Measurements from ENCODE around the gene FBLIM1.
"Not testable (repeated sequence)": the region's sequence is repeated elsewhere in the genome, so short reads cannot be mapped to it uniquely, and the experiment has no call there.

FBLIM1 gene

DNA sequence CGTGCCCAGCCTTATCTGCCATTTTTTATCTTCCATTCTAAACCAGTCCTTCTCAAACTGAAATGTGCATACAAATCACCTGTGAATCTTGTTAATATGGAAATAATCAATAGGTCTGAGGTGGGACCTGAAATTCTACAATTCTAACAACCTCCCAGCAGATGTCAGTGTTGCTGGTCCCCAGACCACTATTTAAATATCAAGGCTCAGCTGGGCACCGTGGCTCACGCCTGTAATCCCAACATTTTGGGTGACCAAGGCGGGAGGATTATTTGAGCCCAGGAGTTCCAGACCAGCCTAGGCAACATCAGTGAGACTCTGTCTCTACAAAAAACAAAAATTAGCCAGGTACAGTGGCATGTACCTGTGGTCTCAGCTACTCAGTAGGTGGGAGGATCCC lies 44.8 kb downstream of the FBLIM1 start:
- TF ChIP-seq, protein P1, sequence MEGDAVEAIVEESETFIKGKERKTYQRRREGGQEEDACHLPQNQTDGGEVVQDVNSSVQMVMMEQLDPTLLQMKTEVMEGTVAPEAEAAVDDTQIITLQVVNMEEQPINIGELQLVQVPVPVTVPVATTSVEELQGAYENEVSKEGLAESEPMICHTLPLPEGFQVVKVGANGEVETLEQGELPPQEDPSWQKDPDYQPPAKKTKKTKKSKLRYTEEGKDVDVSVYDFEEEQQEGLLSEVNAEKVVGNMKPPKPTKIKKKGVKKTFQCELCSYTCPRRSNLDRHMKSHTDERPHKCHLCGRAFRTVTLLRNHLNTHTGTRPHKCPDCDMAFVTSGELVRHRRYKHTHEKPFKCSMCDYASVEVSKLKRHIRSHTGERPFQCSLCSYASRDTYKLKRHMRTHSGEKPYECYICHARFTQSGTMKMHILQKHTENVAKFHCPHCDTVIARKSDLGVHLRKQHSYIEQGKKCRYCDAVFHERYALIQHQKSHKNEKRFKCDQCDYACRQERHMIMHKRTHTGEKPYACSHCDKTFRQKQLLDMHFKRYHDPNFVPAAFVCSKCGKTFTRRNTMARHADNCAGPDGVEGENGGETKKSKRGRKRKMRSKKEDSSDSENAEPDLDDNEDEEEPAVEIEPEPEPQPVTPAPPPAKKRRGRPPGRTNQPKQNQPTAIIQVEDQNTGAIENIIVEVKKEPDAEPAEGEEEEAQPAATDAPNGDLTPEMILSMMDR (IDR thresholded peaks at IDR 0.05; ENCODE audit: low read depth, low read length): no peak
- H3K4me3 ChIP-seq (ENCODE audit: low read depth, low read length): no peak overlapping the region

DNA sequence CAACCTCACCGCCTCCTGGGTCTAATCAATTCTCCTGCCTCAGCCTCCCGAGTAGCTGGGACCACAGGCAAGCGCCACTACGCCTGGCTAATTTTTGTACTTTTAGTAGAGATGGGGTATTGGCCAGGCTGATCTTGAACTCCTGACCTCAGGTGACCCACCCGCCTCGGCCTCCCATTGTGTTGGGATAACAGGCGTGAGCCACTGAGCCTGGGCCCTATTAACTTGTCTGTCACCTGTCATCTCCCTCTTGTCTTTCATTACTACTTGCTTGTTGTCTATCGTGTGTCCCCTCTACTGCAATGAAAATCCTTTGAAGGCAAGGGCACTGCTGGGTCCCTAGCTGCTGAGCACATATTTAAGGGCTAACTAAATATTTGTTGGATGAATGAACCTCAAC lies 45.5 kb downstream of the FBLIM1 start:
- TF ChIP-seq, protein P1 (IDR thresholded peaks at IDR 0.05; ENCODE audit: low read depth, low read length): no peak
- H3K4me3 ChIP-seq (ENCODE audit: low read depth, low read length): no peak overlapping the region

GRCh38 chr1:15807121-15807520 lies 48.5 kb downstream of the FBLIM1 start:
- H3K4me3 ChIP-seq (ENCODE audit: low read depth, low read length): no peak overlapping the region
- TF ChIP-seq, protein P1 (IDR thresholded peaks at IDR 0.05; ENCODE audit: low read depth, low read length): no peak

GRCh38 chr1:15807549-15807948 lies 49.0 kb downstream of the FBLIM1 start, which contains the start of gene UQCRHL:
UQCRHL (minus strand) TSS chr1:15807649; CDS start chr1:15807649, 0 bp downstream.
- H3K4me3 ChIP-seq (ENCODE audit: low read depth, low read length): not testable (repeated sequence)

GRCh38 chr1:15808955-15809354 lies 50.4 kb downstream of the FBLIM1 start:
- TF ChIP-seq, protein P1 (IDR thresholded peaks at IDR 0.05; ENCODE audit: low read depth, low read length): no peak
- H3K4me3 ChIP-seq (ENCODE audit: low read depth, low read length): no peak overlapping the region

DNA sequence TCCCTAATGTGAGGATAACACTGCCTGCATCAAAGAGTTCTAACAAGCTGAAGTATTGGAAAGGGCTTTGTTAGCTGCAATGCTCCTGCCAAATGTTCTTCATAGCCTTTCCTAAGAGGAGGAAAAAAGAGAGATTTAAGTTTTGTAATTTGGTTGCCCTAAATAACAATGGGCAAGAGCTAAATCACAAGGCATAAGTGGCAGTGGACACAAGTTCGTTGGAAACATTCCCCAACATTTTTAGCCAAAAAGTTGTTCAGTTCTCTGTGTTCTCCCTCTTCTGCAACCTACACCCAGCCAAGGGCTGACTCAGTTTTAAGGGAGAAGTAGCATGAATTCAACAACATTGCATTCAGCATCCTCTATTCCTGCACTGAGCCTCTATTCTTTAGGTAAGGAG lies 51.5 kb downstream of the FBLIM1 start:
- TF ChIP-seq, protein P1 (IDR thresholded peaks at IDR 0.05; ENCODE audit: low read depth, low read length): no peak
- H3K4me3 ChIP-seq (ENCODE audit: low read depth, low read length): no peak overlapping the region

GRCh38 chr1:15816674-15817073 lies 58.1 kb downstream of the FBLIM1 start:
- TF ChIP-seq, protein P1 (IDR thresholded peaks at IDR 0.05; ENCODE audit: low read depth, low read length): no peak
- H3K4me3 ChIP-seq (ENCODE audit: low read depth, low read length): no peak overlapping the region

- TF ChIP-seq, protein P1 (IDR thresholded peaks at IDR 0.05; ENCODE audit: low read depth, low read length): no peak
These were observed 61.9 kb downstream of the FBLIM1 start for GRCh38 chr1:15820478-15820877.

More at GRCh38 chr1:15820478-15820877, 61.9 kb downstream of the FBLIM1 start:
- no peak overlapping the region for H3K4me3 ChIP-seq (ENCODE audit: low read depth, low read length)

Data from WI38 (cell line).